BJ (cell line): ENCODE data around the gene RAD51B. TPM values are rescaled to one million over a fixed set of nuclear protein-coding genes. Genes with fewer than 3 reads are reported as not detected.

Experiments
- CTCF ChIA-PET: fragments of 350-600 bp; formaldehyde crosslinking; extraction: SDS; loops from one replicate; lab custom pipeline; 2021; ENCODE audit warnings: antibody characterized with exemption, inconsistent platforms; lab: Yijun Ruan, JAX
- POLR2A ChIA-PET: fragments of 300-600 bp; sonication (Branson Sonifier 250); formaldehyde crosslinking; extraction: SDS; loops from one replicate; lab custom pipeline; 2021; ENCODE audit warnings: antibody characterized with exemption; lab: Charles Lee
- DNase-seq: peaks from one replicate; pipeline ENCODE4 v3.0.0-alpha.2; 2011; ENCODE audit warnings: low read depth
- H3K27me3 ChIP-seq: 2 replicates; pipeline ENCODE4 v1.6.0; 2011; ENCODE audit warnings: low read length; ENCODE audit not compliant: control insufficient read depth, insufficient read depth
- H3K36me3 ChIP-seq: 2 replicates; pipeline ENCODE4 v1.5.1; 2011; ENCODE audit warnings: low read length; ENCODE audit not compliant: control insufficient read depth, insufficient read depth
- H3K4me3 ChIP-seq: 2 replicates; pipeline ENCODE4 v1.5.1; 2011; ENCODE audit warnings: low read depth, mild to moderate bottlenecking, control low read depth, low read length
- CTCF ChIP-seq: IDR thresholded peaks from 2 replicates; pipeline ENCODE4 v1.5.1; 2011; ENCODE audit warnings: low read depth, mild to moderate bottlenecking, control low read depth, inconsistent platforms, low read length, moderate library complexity; ENCODE audit not compliant: insufficient read depth
- polyA plus RNA-seq: library from polyadenylated mRNA; depleted of rRNA; stranded (reverse); fragments of >200 nt; gene quantifications from 2 replicates; pipeline ENCODE4 v1.2.3, GENCODE V29; 2011

RAD51B gene
- polyA plus RNA-seq, 1 experiment = 5.6 TPM

- ChIA-PET CTCF (no interaction called here), POLR2A (no interaction called here)
- DNase-seq = no peak
- no peak for TF ChIP-seq CTCF
- Histone ChIP-seq H3K4me3 (no peak overlapping the region), H3K36me3 (no peaks in the 10 kb centered on the region; the same call in 1 of the 2 replicates), H3K27me3 (no peaks in the 10 kb centered on the region)
Measured at GRCh38 chr14:68571114-68571591, 751.6 kb downstream of the RAD51B start.

GRCh38 chr14:68571928-68572525 lies 752.4 kb downstream of the RAD51B start:
- no peak for TF ChIP-seq CTCF
- Histone ChIP-seq H3K27me3 (no peaks in the 10 kb centered on the region), H3K36me3 (no peaks in the 10 kb centered on the region; the same call in 1 of the 2 replicates), H3K4me3 (no peak overlapping the region)
- DNase-seq = no peak
- ChIA-PET CTCF (no interaction called here), POLR2A (no interaction called here)

GRCh38 chr14:68573126-68573525 lies 753.5 kb downstream of the RAD51B start:
- ChIA-PET CTCF (interaction anchor here (0.5 to 1.9 kb wide), 3 partner anchors 8 to 639 kb away, joined by 3 to 4 read pairs (median 3); no protein-coding TSS in a partner anchor), POLR2A (no interaction called here)
- Histone ChIP-seq H3K27me3 (no peaks in the 10 kb centered on the region), H3K36me3 (no peaks in the 10 kb centered on the region; the same call in 1 of the 2 replicates), H3K4me3 (no peak overlapping the region)
- DNase-seq = no peak
- TF ChIP-seq CTCF = no peak

GRCh38 chr14:68573722-68574121 lies 754.1 kb downstream of the RAD51B start:
- DNase-seq = no peak
- H3K27me3 ChIP-seq = no peaks in the 10 kb centered on the region
- H3K36me3 ChIP-seq = no peaks in the 10 kb centered on the region; the same call in 1 of the 2 replicates
- ChIA-PET POLR2A (no interaction called here), CTCF (interaction anchor here (0.6 to 1.9 kb wide), 4 partner anchors 8 to 639 kb away, joined by 3 to 4 read pairs (median 4); no protein-coding TSS in a partner anchor)
- TF ChIP-seq CTCF = no peak
- no peak overlapping the region for H3K4me3 ChIP-seq

GRCh38 chr14:68574461-68574860 lies 754.9 kb downstream of the RAD51B start:
- no peak overlapping the region for H3K4me3 ChIP-seq
- CTCF ChIA-PET = interaction anchor here (0.6 to 1.9 kb wide), 4 partner anchors 9 to 640 kb away, joined by 3 to 4 read pairs (median 3); no protein-coding TSS in a partner anchor
- no peaks in the 10 kb centered on the region for H3K27me3 ChIP-seq
- H3K36me3 ChIP-seq = no peaks in the 10 kb centered on the region; the same call in 1 of the 2 replicates
- no peak for DNase-seq
- TF ChIP-seq CTCF = no peak
- POLR2A ChIA-PET = no interaction called here
